Retinal pigment epithelial cell (primary cell): ENCODE measurements around the gene MAN1B1.

ENCODE experiments used
- DNase-seq: peaks from one replicate; pipeline ENCODE4 v3.0.0-alpha.2; 2010; ENCODE audit warnings: low read depth
- H3K4me3 ChIP-seq: 2 replicates; pipeline ENCODE4 v1.5.1; 2011; ENCODE audit warnings: mild to moderate bottlenecking, low read length, control low read depth, moderate library complexity
- CTCF ChIP-seq: conservative IDR thresholded peaks from 2 replicates; pipeline ENCODE4 v1.5.1; 2011; ENCODE audit warnings: low read depth, low read length, control low read depth, inconsistent platforms

The MAN1B1 gene

GRCh38 chr9:137084526-137084925 lies 2.3 kb upstream of the MAN1B1 start:
- TF ChIP-seq CTCF = no peak
- no peak overlapping the region for H3K4me3 ChIP-seq
- DNase-seq = no peak

DNA sequence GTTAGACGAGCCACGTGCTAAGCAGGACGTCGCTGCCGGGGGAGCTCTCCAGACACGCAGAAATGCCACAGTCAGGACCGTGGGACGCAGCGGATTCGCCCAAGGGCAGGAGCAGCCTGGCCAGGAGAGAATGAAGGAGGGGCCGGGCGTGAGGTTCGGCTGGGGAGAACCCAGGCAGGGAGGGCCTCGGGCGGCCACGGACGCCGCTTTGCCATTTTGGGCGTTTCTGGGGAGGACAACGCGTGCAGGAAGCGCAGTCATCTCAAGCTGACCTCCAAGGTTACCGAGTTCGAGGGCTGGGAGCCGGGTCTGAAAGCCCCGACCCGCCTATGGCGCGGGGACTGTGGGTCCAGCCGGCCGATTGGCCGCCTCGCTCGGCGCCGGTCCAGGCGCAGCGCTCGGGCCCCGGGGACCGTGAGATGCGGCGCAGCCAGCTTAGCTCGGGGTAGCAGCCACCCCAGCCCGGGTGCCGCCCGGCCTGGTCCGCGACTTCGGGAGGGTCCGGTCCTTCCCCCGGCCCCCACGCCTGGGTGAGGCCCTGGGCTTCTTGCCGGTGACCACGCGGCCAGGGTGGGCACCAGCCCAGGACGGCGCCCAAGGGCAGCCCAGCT lies 760 bp upstream of the MAN1B1 start:
- DNase-seq = no peak

GRCh38 chr9:137087409-137087925 lies 682 bp downstream of the MAN1B1 start:
- H3K4me3 ChIP-seq = peak overlapping the region; percentile 72
- no peak for TF ChIP-seq CTCF
- DNase-seq = no peak

More for the DNA sequence above, 760 bp upstream of the MAN1B1 start:
- no peak for TF ChIP-seq CTCF
- H3K4me3 ChIP-seq = peak overlapping the region; percentile 72

DNA sequence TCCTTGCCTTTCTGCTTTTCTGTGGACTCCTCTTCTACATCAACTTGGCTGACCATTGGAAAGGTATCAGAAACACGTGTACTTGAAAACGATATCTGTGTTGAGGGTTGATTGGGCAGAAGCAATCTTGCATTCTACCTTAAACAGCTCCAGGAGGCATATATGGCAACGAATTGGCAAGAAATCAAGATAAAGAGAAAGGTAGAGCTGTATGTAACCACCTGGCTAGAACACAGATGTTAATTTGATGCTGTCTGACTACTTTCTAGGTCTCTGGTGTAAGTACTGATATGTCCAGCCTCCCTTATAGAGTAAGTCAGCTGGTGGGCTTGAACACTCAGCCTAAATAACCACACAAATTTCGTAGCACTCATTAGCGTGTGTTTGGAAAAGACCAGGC lies 1.3 kb downstream of the MAN1B1 start:
- TF ChIP-seq CTCF = no peak
- no peak for DNase-seq
- no peak overlapping the region for H3K4me3 ChIP-seq

DNA sequence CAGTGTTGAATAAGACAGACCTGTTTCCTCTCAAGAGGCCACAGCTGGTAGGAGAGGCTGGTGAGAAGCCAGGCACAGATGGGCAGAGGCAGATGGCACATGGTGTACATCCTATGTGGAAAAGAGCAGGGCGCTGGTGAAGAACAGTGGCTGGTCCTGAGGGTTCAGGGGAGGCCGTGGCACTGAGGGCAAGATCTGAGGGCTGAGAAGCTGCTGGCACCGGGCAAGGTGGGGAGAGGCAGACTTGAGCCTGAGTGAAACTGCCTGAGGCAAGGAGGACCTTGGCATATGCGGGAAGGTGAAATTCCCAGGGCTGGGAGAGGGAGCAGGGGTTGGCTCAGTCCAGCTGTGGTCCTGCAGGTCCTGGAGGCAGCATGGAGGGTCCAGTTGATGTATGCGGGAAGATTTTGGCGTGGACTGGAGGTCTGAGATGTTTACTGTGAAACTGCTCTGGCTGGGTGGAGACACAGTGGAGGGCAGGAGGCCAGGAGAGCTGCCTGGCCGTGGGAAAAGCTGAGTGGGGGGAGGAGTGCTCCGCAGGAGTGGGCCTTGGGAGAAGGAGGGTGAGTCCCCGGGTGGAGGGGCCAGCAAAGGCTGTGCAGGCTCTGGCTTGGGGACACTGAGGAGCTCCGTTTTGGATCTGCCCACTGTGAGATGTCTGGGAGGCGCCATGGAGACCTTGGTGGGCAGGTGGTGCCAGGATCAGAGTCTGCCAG lies 2.6 kb downstream of the MAN1B1 start:
- no peak for TF ChIP-seq CTCF
- H3K4me3 ChIP-seq = no peak overlapping the region
- DNase-seq = no peak

- no peak for DNase-seq
- H3K4me3 ChIP-seq = no peak overlapping the region
- peak; percentile 26 for TF ChIP-seq CTCF
Measured at GRCh38 chr9:137095664-137096517, 9.1 kb downstream of the MAN1B1 start.
